Keratinocyte (primary cell): ENCODE data around the gene LRRC63.

Experiments used
- EZH2 ChIP-seq: IDR thresholded peaks from one replicate; pipeline ENCODE4 v1.6.1; 2012; ENCODE audit warnings: inconsistent platforms, mild to moderate bottlenecking, low read length, moderate library complexity
- TF ChIP-seq, protein P1 (sequence below), 3 experiments: IDR thresholded peaks in 1 of 3; conservative IDR thresholded peaks in 1 of 3; optimal IDR thresholded peaks in 1 of 3; 2 replicates in 2 of 3; 3 replicates in 1 of 3; pipeline versions ENCODE3 to v1.5.1; 2011; ENCODE audit warnings: low read length in 3 of 3, mild to moderate bottlenecking in 3 of 3, moderate library complexity in 2 of 3, control low read depth in 1 of 3, inconsistent platforms in 1 of 3; ENCODE audit not compliant: insufficient read depth in 2 of 3; ENCODE audit errors: extremely low read depth in 1 of 3

- TF ChIP-seq, protein P1, sequence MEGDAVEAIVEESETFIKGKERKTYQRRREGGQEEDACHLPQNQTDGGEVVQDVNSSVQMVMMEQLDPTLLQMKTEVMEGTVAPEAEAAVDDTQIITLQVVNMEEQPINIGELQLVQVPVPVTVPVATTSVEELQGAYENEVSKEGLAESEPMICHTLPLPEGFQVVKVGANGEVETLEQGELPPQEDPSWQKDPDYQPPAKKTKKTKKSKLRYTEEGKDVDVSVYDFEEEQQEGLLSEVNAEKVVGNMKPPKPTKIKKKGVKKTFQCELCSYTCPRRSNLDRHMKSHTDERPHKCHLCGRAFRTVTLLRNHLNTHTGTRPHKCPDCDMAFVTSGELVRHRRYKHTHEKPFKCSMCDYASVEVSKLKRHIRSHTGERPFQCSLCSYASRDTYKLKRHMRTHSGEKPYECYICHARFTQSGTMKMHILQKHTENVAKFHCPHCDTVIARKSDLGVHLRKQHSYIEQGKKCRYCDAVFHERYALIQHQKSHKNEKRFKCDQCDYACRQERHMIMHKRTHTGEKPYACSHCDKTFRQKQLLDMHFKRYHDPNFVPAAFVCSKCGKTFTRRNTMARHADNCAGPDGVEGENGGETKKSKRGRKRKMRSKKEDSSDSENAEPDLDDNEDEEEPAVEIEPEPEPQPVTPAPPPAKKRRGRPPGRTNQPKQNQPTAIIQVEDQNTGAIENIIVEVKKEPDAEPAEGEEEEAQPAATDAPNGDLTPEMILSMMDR (optimal IDR thresholded peaks at IDR 0.05 in 1 of 3, IDR thresholded peaks at IDR 0.05 in 1 of 3, conservative IDR thresholded peaks at IDR 0.05 in 1 of 3; ENCODE audit: extremely low read depth in 1 of 3, insufficient read depth in 2 of 3, low read length in 3 of 3): no peak
- no peak for TF ChIP-seq EZH2
Observed at GRCh38 chr13:46183018-46183946, 28.4 kb upstream of the LRRC63 start.
